Esophagus squamous epithelium (tissue), 4 donors: ENCODE measurements around the gene ALDH16A1.

ENCODE experiments used
- CTCF ChIP-seq, 6 experiments: fragments of 450-650 bp in 4 of 6; fragments of 200-600 bp in 2 of 6; sonication (generic) in 2 of 6; IDR thresholded peaks; one replicate each; pipeline ENCODE4 v1.5.1; 2016 to 2019; ENCODE audit warnings: antibody characterized with exemption in 6 of 6, mild to moderate bottlenecking in 4 of 6, moderate library complexity in 4 of 6
- POLR2A ChIP-seq, 4 donors: fragments of 450-650 bp; IDR thresholded peaks; one replicate each; pipeline ENCODE4 v1.6.1; 2017; ENCODE audit warnings: antibody characterized with exemption in 4 of 4, mild to moderate bottlenecking in 4 of 4, moderate library complexity in 3 of 4

GRCh38 chr19:49408816-49409440, 44.1 kb upstream of the ALDH16A1 start:
- TF ChIP-seq CTCF (IDR thresholded peaks at IDR 0.05) (no peak), POLR2A (IDR thresholded peaks at IDR 0.05) (no peak)
